Natural killer cell (primary cell): Measurements from ENCODE around the gene ANKRD13C. TPM values are rescaled to one million over a fixed set of nuclear protein-coding genes. Genes with fewer than 3 reads are reported as not detected.

Experiments
- ATAC-seq, 3 donors: fragments of 150-1000 bp in 2 of 3; fragments of 200-7000 bp in 1 of 3; cut with Tn5 transposase; 1 replicate in 1 of 3; 2 replicates in 2 of 3; pipeline ENCODE4 v1.10.0; 2021; ENCODE audit warnings: mild to moderate bottlenecking in 2 of 3, moderate library complexity in 2 of 3
- DNase-seq, 2 donors: peaks; one replicate each; pipeline versions ENCODE4 v3.0.0 to v3.0.0-alpha.2; 2013 to 2021; ENCODE audit warnings: mixed read lengths in 1 of 2
- H3K27ac ChIP-seq: one replicate; pipeline ENCODE4 v1.5.1; 2013; ENCODE audit warnings: mild to moderate bottlenecking, low read length
- H3K27me3 ChIP-seq: one replicate; pipeline ENCODE4 v1.6.1; 2013; ENCODE audit warnings: low read length; ENCODE audit not compliant: control insufficient read depth, insufficient read depth
- H3K36me3 ChIP-seq: one replicate; pipeline ENCODE4 v1.6.1; 2013; ENCODE audit warnings: low read length; ENCODE audit not compliant: control insufficient read depth, insufficient read depth
- H3K4me1 ChIP-seq: one replicate; pipeline ENCODE4 v1.6.1; 2013; ENCODE audit warnings: low read length; ENCODE audit not compliant: control insufficient read depth, insufficient read depth
- H3K4me3 ChIP-seq: one replicate; pipeline ENCODE4 v1.5.1; 2013; ENCODE audit warnings: low read length
- H3K9me3 ChIP-seq: one replicate; pipeline ENCODE4 v1.6.1; 2013; ENCODE audit warnings: low read length; ENCODE audit not compliant: control insufficient read depth, insufficient read depth
- H3K27ac Mint-ChIP-seq, 2 donors: one replicate each; pipeline ENCODE4 v1.8.0; 2022; ENCODE audit warnings: mild to moderate bottlenecking in 2 of 2, mixed read lengths in 2 of 2, moderate library complexity in 1 of 2
- H3K27me3 Mint-ChIP-seq, 2 donors: one replicate each; pipeline ENCODE4 v1.8.0; 2022; ENCODE audit warnings: low read depth in 2 of 2, mixed read lengths in 2 of 2
- H3K36me3 Mint-ChIP-seq: one replicate; pipeline ENCODE4 v1.8.0; 2022; ENCODE audit warnings: mixed read lengths
- H3K4me1 Mint-ChIP-seq, 2 donors: one replicate each; pipeline ENCODE4 v1.8.0; 2022; ENCODE audit warnings: mixed read lengths in 2 of 2
- H3K4me3 Mint-ChIP-seq: one replicate; pipeline ENCODE4 v1.8.0; 2022; ENCODE audit warnings: mild to moderate bottlenecking, moderate library complexity, mixed read lengths
- H3K9me3 Mint-ChIP-seq, 2 donors: one replicate each; pipeline ENCODE4 v1.8.0; 2022; ENCODE audit warnings: mixed read lengths in 2 of 2
- WGBS: methylation state at CpG from one replicate; pipeline ENCODE4 v1.1.7; 2013; ENCODE audit warnings: missing lambda C conversion rate; ENCODE audit not compliant: insufficient coverage; 5-methylcytosine and 5-hydroxymethylcytosine counted together
- intact Hi-C: fragments of 100-400 bp; cut with micrococcal nuclease; formaldehyde crosslinking; loops from one replicate; pipeline ENCODE4 v1.14.2; 2022
- total RNA-seq, 4 donors: library from RNA; stranded (reverse); fragments of 120-200 nt in 1 of 4; gene quantifications; one replicate each; pipeline versions ENCODE4 v1.2.3 to v1.2.4, GENCODE V29; 2013 to 2022
- TF ChIP-seq, protein P1 (sequence below): fragments of 200-600 bp; IDR thresholded peaks from one replicate; pipeline ENCODE4 v1.8.0; 2022; ENCODE audit warnings: antibody characterized with exemption

Gene ANKRD13C
- total RNA-seq, 3 donors from 2014 or later (not counting 1 experiment from before 2014, with no cell fraction given): 32.2 to 33.7 (median 32.8) TPM

DNA sequence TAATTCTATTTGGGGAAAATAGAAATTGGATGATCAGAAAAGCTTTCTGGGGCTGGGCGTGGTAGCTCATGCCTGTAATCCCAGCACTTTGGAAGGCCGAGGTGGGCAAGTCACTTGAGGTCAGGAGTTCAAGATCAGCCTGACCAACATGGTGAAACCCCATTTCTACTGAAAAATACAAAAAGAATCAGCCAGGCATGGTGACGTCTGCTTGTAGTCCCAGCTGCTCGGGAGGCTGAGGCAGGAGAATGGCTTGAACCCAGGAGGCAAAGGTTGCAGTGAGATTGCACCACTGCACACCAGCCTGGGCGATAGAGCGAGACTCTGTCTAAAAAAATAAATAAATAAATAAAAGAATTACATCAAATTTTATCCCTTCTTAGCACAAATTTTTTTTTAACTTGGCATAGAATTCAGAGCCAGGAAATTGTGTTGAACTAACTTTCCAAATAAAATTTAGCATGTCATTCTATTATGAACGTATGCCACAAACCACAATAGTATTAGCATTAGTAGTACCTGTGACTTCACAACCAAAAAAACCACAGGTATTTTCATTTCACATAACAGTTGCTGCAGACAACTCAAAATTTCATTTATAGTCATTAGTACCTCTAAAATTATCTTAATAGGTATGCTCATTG is 4.5 kb upstream of the ANKRD13C start:
- 83% methylated on average over 5 of the region's 7 CpGs for WGBS

DNA sequence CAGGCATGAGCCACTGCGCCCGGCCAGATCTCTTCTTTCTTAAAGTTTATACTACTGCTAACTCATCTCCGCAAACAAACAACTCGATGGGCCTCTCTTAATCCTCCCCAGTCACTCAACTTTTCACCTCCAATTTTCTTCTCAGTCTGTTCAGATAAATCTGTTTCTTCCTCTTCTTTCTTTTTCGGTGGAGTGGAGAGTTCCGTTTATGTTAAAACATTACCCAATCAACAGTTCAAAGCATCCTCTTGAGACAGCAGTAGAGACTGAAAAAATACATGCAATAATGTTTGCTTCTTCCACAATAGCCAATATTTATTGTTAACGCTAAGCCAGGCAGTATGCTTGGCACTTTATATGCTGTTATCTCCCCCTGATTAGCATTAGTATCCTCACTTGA is 1.4 kb upstream of the ANKRD13C start:
- Histone ChIP-seq H3K27me3 (no peaks in the 10 kb centered on the region), H3K9me3 (no peaks in the 10 kb centered on the region), H3K4me3 (no peak overlapping the region), H3K36me3 (peaks cover under 1% of the 10 kb centered on the region), H3K27ac (no peak overlapping the region), H3K4me1 (peaks cover 19% of the 10 kb centered on the region)
- intact Hi-C loops: no loop called here
- peaks cover 28 to 32% of the 10 kb centered on the region in 2 donors for H3K4me1 Mint-ChIP-seq
- peaks cover 0 to 2% of the 10 kb centered on the region in 2 donors for H3K9me3 Mint-ChIP-seq
- peak in 1 of 2 donors; percentile 3 for DNase-seq
- peak overlapping the region; percentile 98 for H3K4me3 Mint-ChIP-seq
- peaks cover 6% of the 10 kb centered on the region for H3K36me3 Mint-ChIP-seq
- peak overlapping the region; percentile 99 for H3K27ac Mint-ChIP-seq
- no peak for ATAC-seq
- WGBS: 91% methylated on average over 7 of the region's 7 CpGs
- H3K27me3 Mint-ChIP-seq: no peaks in the 10 kb centered on the region
- TF ChIP-seq, protein P1, sequence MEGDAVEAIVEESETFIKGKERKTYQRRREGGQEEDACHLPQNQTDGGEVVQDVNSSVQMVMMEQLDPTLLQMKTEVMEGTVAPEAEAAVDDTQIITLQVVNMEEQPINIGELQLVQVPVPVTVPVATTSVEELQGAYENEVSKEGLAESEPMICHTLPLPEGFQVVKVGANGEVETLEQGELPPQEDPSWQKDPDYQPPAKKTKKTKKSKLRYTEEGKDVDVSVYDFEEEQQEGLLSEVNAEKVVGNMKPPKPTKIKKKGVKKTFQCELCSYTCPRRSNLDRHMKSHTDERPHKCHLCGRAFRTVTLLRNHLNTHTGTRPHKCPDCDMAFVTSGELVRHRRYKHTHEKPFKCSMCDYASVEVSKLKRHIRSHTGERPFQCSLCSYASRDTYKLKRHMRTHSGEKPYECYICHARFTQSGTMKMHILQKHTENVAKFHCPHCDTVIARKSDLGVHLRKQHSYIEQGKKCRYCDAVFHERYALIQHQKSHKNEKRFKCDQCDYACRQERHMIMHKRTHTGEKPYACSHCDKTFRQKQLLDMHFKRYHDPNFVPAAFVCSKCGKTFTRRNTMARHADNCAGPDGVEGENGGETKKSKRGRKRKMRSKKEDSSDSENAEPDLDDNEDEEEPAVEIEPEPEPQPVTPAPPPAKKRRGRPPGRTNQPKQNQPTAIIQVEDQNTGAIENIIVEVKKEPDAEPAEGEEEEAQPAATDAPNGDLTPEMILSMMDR: no peak

More for the DNA sequence above, 4.5 kb upstream of the ANKRD13C start:
- Histone ChIP-seq H3K27ac (no peak overlapping the region), H3K4me3 (no peak overlapping the region), H3K27me3 (no peaks in the 10 kb centered on the region), H3K36me3 (no peaks in the 10 kb centered on the region), H3K9me3 (no peaks in the 10 kb centered on the region), H3K4me1 (peaks cover 9% of the 10 kb centered on the region)
- Mint-ChIP-seq H3K36me3 (peaks cover 6% of the 10 kb centered on the region), H3K9me3 (peaks cover 0 to 2% of the 10 kb centered on the region in 2 donors), H3K27ac (no peak overlapping the region), H3K4me1 (peaks cover 14 to 19% of the 10 kb centered on the region in 2 donors), H3K27me3 (no peaks in the 10 kb centered on the region), H3K4me3 (no peak overlapping the region)
- DNase-seq: no peak
- intact Hi-C loops: no loop called here
- TF ChIP-seq, protein P1: no peak
- no peak for ATAC-seq

DNA sequence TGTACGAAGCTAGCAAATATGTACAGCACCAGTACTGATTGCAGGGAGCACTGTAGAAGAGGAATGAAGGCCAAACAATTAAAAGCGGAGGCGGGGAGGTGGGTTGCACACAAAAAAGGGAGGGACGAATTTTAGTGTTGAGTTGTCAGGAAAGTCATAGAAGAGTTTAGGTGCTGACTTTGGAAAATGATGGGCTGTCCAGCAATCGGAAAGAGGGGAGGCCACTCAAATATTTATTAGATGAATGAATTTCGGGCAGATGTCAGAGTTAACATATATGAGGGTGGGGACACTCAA is 537 bp upstream of the ANKRD13C start:
- no peaks in the 10 kb centered on the region for H3K27me3 ChIP-seq
- Mint-ChIP-seq H3K4me1 (peaks cover 28 to 32% of the 10 kb centered on the region in 2 donors), H3K27ac (peak overlapping the region; percentile 99), H3K9me3 (peaks cover 0 to 2% of the 10 kb centered on the region in 2 donors), H3K27me3 (no peaks in the 10 kb centered on the region), H3K36me3 (peaks cover 6% of the 10 kb centered on the region), H3K4me3 (peak overlapping the region; percentile 98)
- H3K36me3 ChIP-seq: peaks cover 3% of the 10 kb centered on the region
- ATAC-seq (no peak), DNase-seq (no peak)
- H3K27ac ChIP-seq: peak overlapping the region; percentile 91
- peak overlapping the region; percentile 87 for H3K4me3 ChIP-seq
- no peaks in the 10 kb centered on the region for H3K9me3 ChIP-seq
- WGBS: 72% methylated on average over 6 of the region's 6 CpGs
- intact Hi-C loops: no loop called here
- TF ChIP-seq, protein P1: no peak
- H3K4me1 ChIP-seq: peaks cover 19% of the 10 kb centered on the region
